HCT116 (cell line): ENCODE results near the gene EHBP1. TPM values are rescaled to one million over a fixed set of nuclear protein-coding genes. Genes with fewer than 3 reads are reported as not detected.

Source experiments
- ATAC-seq: fragments of 200-7000 bp; cut with Tn5 transposase; 2 replicates; pipeline ENCODE4 v1.9.1; 2020; ENCODE audit warnings: mild to moderate bottlenecking, moderate library complexity
- BruUV-seq: library from RNA; stranded (reverse); fragments of 400-500 nt; replicated peaks from 2 replicates; lab custom pipeline; 2021; lab: Mats Ljungman, UMichigan
- CTCF ChIA-PET: fragments of 300-600 bp; sonication (Branson Sonifier 250); formaldehyde crosslinking; loops from one replicate; lab custom pipeline; 2021; ENCODE audit warnings: antibody characterized with exemption; lab: Charles Lee
- POLR2A ChIA-PET: fragments of 300-600, 350-600 bp; sonication (Branson Sonifier 250); formaldehyde crosslinking; loops from one replicate; lab custom pipeline; 2021; ENCODE audit warnings: antibody characterized with exemption; lab: Charles Lee
- RAD21 ChIA-PET, 2 experiments: fragments of 300-600 bp; sonication (Branson Sonifier 250); formaldehyde crosslinking; loops; one replicate each; lab custom pipeline; 2023; ENCODE audit warnings: low total read pairs in 2 of 2; ENCODE audit not compliant: uncharacterized antibody in 2 of 2, unreplicated experiment in 2 of 2, low non-redundant PET in 1 of 2; lab: Charles Lee
- DNase-seq: peaks from one replicate; pipeline ENCODE4 v3.0.0-alpha.2; 2010; ENCODE audit warnings: low read depth, low spot score
- H2AFZ ChIP-seq: fragments of 200-600 bp; shearing (Covaris generic), sonication (generic); 2 replicates; pipeline ENCODE4 v1.6.1; 2017; ENCODE audit warnings: low read depth, mixed run types, mixed read lengths, antibody characterized with exemption, low read length; ENCODE audit not compliant: poor library complexity, severe bottlenecking
- H3K27ac ChIP-seq: 2 replicates; pipeline ENCODE4 v1.5.1; 2012; ENCODE audit warnings: low read depth, low read length
- H3K27me3 ChIP-seq: fragments of 200-600 bp; sonication (generic); 2 replicates; pipeline ENCODE4 v1.6.1; 2016; ENCODE audit warnings: mixed run types, low read length, mixed read lengths; ENCODE audit not compliant: insufficient read depth
- H3K36me3 ChIP-seq, 2 experiments: fragments of 200-500 bp in 1 of 2; fragments of 200-600 bp in 1 of 2; sonication (Bioruptor generic) in 1 of 2; sonication (generic) in 1 of 2; 2 replicates each; pipeline versions ENCODE4 v1.5.1 to v1.6.1; 2014 to 2016; ENCODE audit warnings: low read length in 2 of 2, inconsistent platforms in 1 of 2, mixed read lengths in 1 of 2, mixed run types in 1 of 2; ENCODE audit not compliant: insufficient read depth in 2 of 2, control insufficient read depth in 1 of 2
- H3K4me1 ChIP-seq, 2 experiments: fragments of 200-600 bp in 1 of 2; sonication (generic) in 1 of 2; 2 replicates each; pipeline versions ENCODE4 v1.5.1 to v1.6.1; 2012 to 2017; ENCODE audit warnings: low read length in 2 of 2, inconsistent platforms in 1 of 2, mild to moderate bottlenecking in 1 of 2, mixed read lengths in 1 of 2, mixed run types in 1 of 2, moderate library complexity in 1 of 2; ENCODE audit not compliant: insufficient read depth in 2 of 2, control insufficient read depth in 1 of 2
- H3K4me2 ChIP-seq: fragments of 200-600 bp; sonication (generic); 2 replicates; pipeline ENCODE4 v1.6.1; 2017; ENCODE audit warnings: mixed run types, low read length, mixed read lengths
- H3K4me3 ChIP-seq, 2 experiments: fragments of 200-600 bp in 1 of 2; sonication (generic) in 1 of 2; replicated peaks in 1 of 2; 2 replicates each; pipeline ENCODE4 v1.5.1; 2011 to 2016; ENCODE audit warnings: low read length in 2 of 2, control low read depth in 1 of 2, low read depth in 1 of 2, mild to moderate bottlenecking in 1 of 2, mixed read lengths in 1 of 2, mixed run types in 1 of 2
- H3K79me2 ChIP-seq: fragments of 200-600 bp; sonication (generic); 2 replicates; pipeline ENCODE4 v1.6.1; 2017; ENCODE audit warnings: mild to moderate bottlenecking, mixed run types, low read length, moderate library complexity, mixed read lengths; ENCODE audit not compliant: insufficient read depth
- H3K9ac ChIP-seq: fragments of 200-600 bp; sonication (generic); 2 replicates; pipeline ENCODE4 v1.6.1; 2016; ENCODE audit warnings: low read length, mixed read lengths
- H3K9me2 ChIP-seq: fragments of 200-600 bp; sonication (generic), shearing (Covaris generic); 2 replicates; pipeline ENCODE4 v1.6.1; 2017; ENCODE audit warnings: mixed run types, mild to moderate bottlenecking, moderate library complexity; ENCODE audit not compliant: insufficient read depth
- H3K9me3 ChIP-seq, 2 experiments: fragments of 200-500 bp in 1 of 2; fragments of 200-600 bp in 1 of 2; sonication (Bioruptor generic) in 1 of 2; sonication (generic) in 1 of 2; 2 replicates each; pipeline ENCODE4 v1.6.1; 2014 to 2017; ENCODE audit warnings: low read length in 2 of 2, mixed read lengths in 2 of 2, inconsistent platforms in 1 of 2, low read depth in 1 of 2, mild to moderate bottlenecking in 1 of 2, mixed run types in 1 of 2, moderate library complexity in 1 of 2; ENCODE audit not compliant: control insufficient read depth in 1 of 2, insufficient read depth in 1 of 2
- H4K20me1 ChIP-seq: fragments of 200-600 bp; sonication (generic), shearing (Covaris generic); 2 replicates; pipeline ENCODE4 v1.6.1; 2017; ENCODE audit warnings: mixed run types, mild to moderate bottlenecking, moderate library complexity; ENCODE audit not compliant: insufficient read depth
- ATF3 ChIP-seq: IDR thresholded peaks from 2 replicates; pipeline ENCODE4 v1.6.1; 2012
- ELF1 ChIP-seq: IDR thresholded peaks from 2 replicates; pipeline ENCODE4 v1.6.1; 2012; ENCODE audit warnings: low read depth, borderline replicate concordance
- EZH2 ChIP-seq: fragments of 200-600 bp; sonication (generic); IDR thresholded peaks from 2 replicates; pipeline ENCODE4 v1.6.1; 2017; ENCODE audit warnings: antibody characterized with exemption, mixed run types
- FOSL1 ChIP-seq: IDR thresholded peaks from 2 replicates; pipeline ENCODE4 v1.6.1; 2012; ENCODE audit warnings: low read depth
- JUND ChIP-seq: IDR thresholded peaks from 2 replicates; pipeline ENCODE4 v1.6.1; 2012
- POLR2A ChIP-seq: IDR thresholded peaks from 2 replicates; pipeline ENCODE4 v1.7.0; 2011; ENCODE audit warnings: borderline replicate concordance; ENCODE audit not compliant: insufficient read depth, insufficient read length; ENCODE audit errors: extremely low read depth
- POLR2AphosphoS5 ChIP-seq: IDR thresholded peaks from 2 replicates; pipeline ENCODE4 v1.6.1; 2011; ENCODE audit warnings: mild to moderate bottlenecking, low read depth, low read length, moderate library complexity
- RAD21 ChIP-seq: IDR thresholded peaks from 2 replicates; pipeline ENCODE4 v1.6.1; 2012; ENCODE audit warnings: low read depth, mild to moderate bottlenecking
- SP1 ChIP-seq: IDR thresholded peaks from 2 replicates; pipeline ENCODE4 v1.6.1; 2012; ENCODE audit warnings: low read depth
- TCF7L2 ChIP-seq: IDR thresholded peaks from 2 replicates; pipeline ENCODE4 v1.7.0; 2011; ENCODE audit warnings: borderline replicate concordance, inconsistent platforms; ENCODE audit not compliant: insufficient read depth, insufficient read length; ENCODE audit errors: extremely low read depth
- YY1 ChIP-seq: IDR thresholded peaks from 2 replicates; pipeline ENCODE4 v1.6.1; 2011; ENCODE audit warnings: low read length, low read depth, moderate library complexity, mild to moderate bottlenecking; ENCODE audit not compliant: insufficient replicate concordance; ENCODE audit errors: extremely low read depth
- ZBTB33 ChIP-seq: IDR thresholded peaks from 2 replicates; pipeline ENCODE4 v1.6.1; 2011; ENCODE audit warnings: mild to moderate bottlenecking, low read length, moderate library complexity; ENCODE audit not compliant: insufficient replicate concordance; ENCODE audit errors: extremely low read depth
- intact Hi-C: fragments of 100-400 bp; cut with micrococcal nuclease; formaldehyde crosslinking; loops from 2 replicates; pipeline ENCODE4 v1.10.0; 2022
- total RNA-seq: library from RNA; stranded (reverse); gene quantifications from one replicate; pipeline ENCODE4 v1.2.1, GENCODE V29; 2021; ENCODE audit not compliant: unreplicated experiment
- TF ChIP-seq, protein P1 (sequence below): IDR thresholded peaks from 2 replicates; pipeline ENCODE4 v1.6.1; 2012; ENCODE audit warnings: low read depth

The EHBP1 gene
- total RNA-seq, 1 experiment from 2014 or later: 89.9 TPM

GRCh38 chr2:62858231-62858832 lies 152.8 kb downstream of the EHBP1 start:
- ATAC-seq (no peak), DNase-seq (no peak)
- Histone ChIP-seq H3K9me2 (no peaks in the 10 kb centered on the region), H3K27ac (no peak overlapping the region), H4K20me1 (no peaks in the 10 kb centered on the region), H3K27me3 (no peaks in the 10 kb centered on the region), H3K4me3 (no peak overlapping the region), H3K36me3 (peaks cover 9 to 18% of the 10 kb centered on the region in 2 experiments; a peak in 3 of 4 replicates), H3K4me2 (no peak overlapping the region), H3K4me1 (no peaks in the 10 kb centered on the region), H3K9ac (no peak overlapping the region), H3K9me3 (no peaks in the 10 kb centered on the region), H3K79me2 (peaks cover 4% of the 10 kb centered on the region; the same call in 1 of the 2 replicates), H2AFZ (no peak overlapping the region)
- POLR2A ChIA-PET: no interaction called here
- TF ChIP-seq POLR2A (no peak), FOSL1 (no peak), YY1 (no peak), SP1 (no peak), JUND (no peak), ELF1 (no peak), ZBTB33 (no peak), EZH2 (no peak), ATF3 (no peak), RAD21 (no peak), POLR2AphosphoS5 (no peak), TCF7L2 (no peak)
- TF ChIP-seq, protein P1, sequence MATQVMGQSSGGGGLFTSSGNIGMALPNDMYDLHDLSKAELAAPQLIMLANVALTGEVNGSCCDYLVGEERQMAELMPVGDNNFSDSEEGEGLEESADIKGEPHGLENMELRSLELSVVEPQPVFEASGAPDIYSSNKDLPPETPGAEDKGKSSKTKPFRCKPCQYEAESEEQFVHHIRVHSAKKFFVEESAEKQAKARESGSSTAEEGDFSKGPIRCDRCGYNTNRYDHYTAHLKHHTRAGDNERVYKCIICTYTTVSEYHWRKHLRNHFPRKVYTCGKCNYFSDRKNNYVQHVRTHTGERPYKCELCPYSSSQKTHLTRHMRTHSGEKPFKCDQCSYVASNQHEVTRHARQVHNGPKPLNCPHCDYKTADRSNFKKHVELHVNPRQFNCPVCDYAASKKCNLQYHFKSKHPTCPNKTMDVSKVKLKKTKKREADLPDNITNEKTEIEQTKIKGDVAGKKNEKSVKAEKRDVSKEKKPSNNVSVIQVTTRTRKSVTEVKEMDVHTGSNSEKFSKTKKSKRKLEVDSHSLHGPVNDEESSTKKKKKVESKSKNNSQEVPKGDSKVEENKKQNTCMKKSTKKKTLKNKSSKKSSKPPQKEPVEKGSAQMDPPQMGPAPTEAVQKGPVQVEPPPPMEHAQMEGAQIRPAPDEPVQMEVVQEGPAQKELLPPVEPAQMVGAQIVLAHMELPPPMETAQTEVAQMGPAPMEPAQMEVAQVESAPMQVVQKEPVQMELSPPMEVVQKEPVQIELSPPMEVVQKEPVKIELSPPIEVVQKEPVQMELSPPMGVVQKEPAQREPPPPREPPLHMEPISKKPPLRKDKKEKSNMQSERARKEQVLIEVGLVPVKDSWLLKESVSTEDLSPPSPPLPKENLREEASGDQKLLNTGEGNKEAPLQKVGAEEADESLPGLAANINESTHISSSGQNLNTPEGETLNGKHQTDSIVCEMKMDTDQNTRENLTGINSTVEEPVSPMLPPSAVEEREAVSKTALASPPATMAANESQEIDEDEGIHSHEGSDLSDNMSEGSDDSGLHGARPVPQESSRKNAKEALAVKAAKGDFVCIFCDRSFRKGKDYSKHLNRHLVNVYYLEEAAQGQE: no peak
- RAD21 ChIA-PET: no interaction called here
- intact Hi-C loops: no loop called here
- CTCF ChIA-PET: no interaction called here
- BruUV-seq: no TSS peak
